A673 (cell line): ENCODE data around the gene TTLL6.

ENCODE experiments used
- EZH2 ChIP-seq: fragments of 200-600 bp; sonication (generic); IDR thresholded peaks from 2 replicates; pipeline ENCODE4 v1.6.1; 2017; ENCODE audit warnings: borderline replicate concordance, low read depth, mild to moderate bottlenecking, mixed read lengths, antibody characterized with exemption, low read length; ENCODE audit not compliant: poor library complexity, severe bottlenecking
- TF ChIP-seq, protein P1 (sequence below): fragments of 300-800, 200-600 bp; sonication (generic); conservative IDR thresholded peaks from 2 replicates; pipeline ENCODE4 v1.5.1; 2017; ENCODE audit warnings: low read depth, mild to moderate bottlenecking, antibody characterized with exemption, low read length, moderate library complexity, mixed read lengths

DNA sequence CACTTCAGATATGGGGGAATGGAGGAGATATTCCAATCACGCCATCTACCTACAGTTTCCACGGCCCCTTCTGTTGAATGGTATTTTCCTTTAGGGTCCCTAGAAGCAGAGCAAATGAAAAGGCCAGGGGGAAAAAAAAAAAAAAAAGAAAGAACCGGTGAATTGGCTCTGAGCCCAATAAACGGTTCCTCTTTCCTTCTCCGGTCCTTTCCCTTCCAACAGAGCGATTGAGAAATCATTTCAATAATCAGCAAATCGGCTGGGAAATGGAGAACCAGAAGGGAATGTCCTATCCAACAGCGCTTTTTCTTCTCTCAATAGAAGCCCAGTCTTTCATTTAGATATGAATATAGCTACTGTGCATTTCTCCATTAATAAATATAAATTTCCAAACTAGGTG is 61.7 kb downstream of the TTLL6 start:
- TF ChIP-seq, protein P1, sequence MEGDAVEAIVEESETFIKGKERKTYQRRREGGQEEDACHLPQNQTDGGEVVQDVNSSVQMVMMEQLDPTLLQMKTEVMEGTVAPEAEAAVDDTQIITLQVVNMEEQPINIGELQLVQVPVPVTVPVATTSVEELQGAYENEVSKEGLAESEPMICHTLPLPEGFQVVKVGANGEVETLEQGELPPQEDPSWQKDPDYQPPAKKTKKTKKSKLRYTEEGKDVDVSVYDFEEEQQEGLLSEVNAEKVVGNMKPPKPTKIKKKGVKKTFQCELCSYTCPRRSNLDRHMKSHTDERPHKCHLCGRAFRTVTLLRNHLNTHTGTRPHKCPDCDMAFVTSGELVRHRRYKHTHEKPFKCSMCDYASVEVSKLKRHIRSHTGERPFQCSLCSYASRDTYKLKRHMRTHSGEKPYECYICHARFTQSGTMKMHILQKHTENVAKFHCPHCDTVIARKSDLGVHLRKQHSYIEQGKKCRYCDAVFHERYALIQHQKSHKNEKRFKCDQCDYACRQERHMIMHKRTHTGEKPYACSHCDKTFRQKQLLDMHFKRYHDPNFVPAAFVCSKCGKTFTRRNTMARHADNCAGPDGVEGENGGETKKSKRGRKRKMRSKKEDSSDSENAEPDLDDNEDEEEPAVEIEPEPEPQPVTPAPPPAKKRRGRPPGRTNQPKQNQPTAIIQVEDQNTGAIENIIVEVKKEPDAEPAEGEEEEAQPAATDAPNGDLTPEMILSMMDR, result no peak
- no peak for TF ChIP-seq EZH2
